Tibial artery (tissue), 4 donors: Measurements from ENCODE around the gene KCNRG.

Experiments used
- DNase-seq, 2 donors: peaks; one replicate each; pipeline ENCODE4 v3.0.0-alpha.2; 2019
- H3K27ac ChIP-seq, 2 donors: fragments of 200-600 bp; sonication (generic) in 1 of 2; 1 replicate in 1 of 2; 2 replicates in 1 of 2; pipeline ENCODE4 v1.5.1; 2018 to 2019; ENCODE audit warnings: mild to moderate bottlenecking in 1 of 2
- H3K27me3 ChIP-seq, 2 donors: fragments of 200-600 bp; sonication (generic) in 1 of 2; one replicate each; pipeline versions ENCODE4 v1.5.1 to v1.6.0; 2016 to 2019
- H3K36me3 ChIP-seq, 3 donors: fragments of 200-600 bp; sonication (generic) in 2 of 3; one replicate each; pipeline ENCODE4 v1.5.1; 2016 to 2019; ENCODE audit warnings: mild to moderate bottlenecking in 2 of 3
- H3K4me1 ChIP-seq, 4 donors: fragments of 200-600 bp; sonication (generic) in 2 of 4; 1 replicate in 3 of 4; 2 replicates in 1 of 4; pipeline ENCODE4 v1.5.1; 2016 to 2019
- H3K4me3 ChIP-seq, 2 donors: fragments of 200-600 bp; sonication (generic) in 1 of 2; 1 replicate in 1 of 2; 2 replicates in 1 of 2; pipeline ENCODE4 v1.5.1; 2018 to 2019; ENCODE audit warnings: mild to moderate bottlenecking in 2 of 2
- H3K9me3 ChIP-seq, 3 donors: fragments of 200-600 bp; sonication (generic) in 1 of 3; one replicate each; pipeline ENCODE4 v1.5.1; 2016 to 2019
- intact Hi-C: fragments of 100-400 bp; cut with DNase I; formaldehyde crosslinking; loops from one replicate; pipeline ENCODE4 v1.15.0; 2023; ENCODE audit warnings: low total_unique reads
- TF ChIP-seq, protein P1 (sequence below), 2 experiments: fragments of 200-600 bp in 1 of 2; fragments of 450-650 bp in 1 of 2; IDR thresholded peaks; one replicate each; pipeline ENCODE4 v1.5.1; 2017 to 2019; ENCODE audit warnings: antibody characterized with exemption in 2 of 2, mild to moderate bottlenecking in 1 of 2, moderate library complexity in 1 of 2

KCNRG gene

DNA sequence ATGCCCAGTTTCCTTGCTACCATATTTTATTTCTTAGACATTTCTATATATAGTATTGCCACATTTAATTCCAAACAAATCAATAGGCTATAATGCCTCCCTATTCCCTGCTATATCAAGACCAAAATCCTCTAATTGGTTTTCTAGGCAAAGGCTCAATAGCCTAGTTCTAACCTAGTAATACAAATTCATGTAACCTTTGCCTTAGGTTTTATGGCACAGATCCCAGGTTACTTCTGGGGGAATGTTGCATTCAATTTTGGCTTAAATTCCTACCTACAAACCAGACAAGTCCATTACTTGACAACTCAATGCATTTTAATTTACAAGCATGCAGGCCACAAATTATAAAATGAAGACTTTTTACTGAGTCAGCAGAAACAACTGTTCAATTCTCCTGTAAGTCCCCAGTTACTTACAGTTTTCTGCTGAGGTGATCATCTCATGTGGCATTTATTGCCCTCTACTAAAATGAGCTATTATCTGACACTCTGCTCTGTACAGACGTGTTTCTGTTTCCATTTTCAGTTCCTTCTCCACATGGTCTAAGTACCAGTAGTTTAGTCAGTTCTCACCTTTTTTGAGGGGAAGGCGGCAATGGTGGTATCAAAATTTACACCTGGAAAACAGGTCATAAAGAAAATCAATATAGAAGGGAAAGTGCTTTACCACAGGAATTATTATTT, 11.7 kb downstream of the KCNRG start:
- H3K4me3 ChIP-seq: no peak overlapping the region
- H3K36me3 ChIP-seq: peaks cover 7 to 17% (median 9%) of the 10 kb centered on the region in 3 donors
- intact Hi-C loops: no loop called here
- H3K27ac ChIP-seq: no peak overlapping the region
- H3K27me3 ChIP-seq: no peaks in the 10 kb centered on the region
- DNase-seq: no peak
- H3K4me1 ChIP-seq: peaks cover 0 to 4% (median 0%) of the 10 kb centered on the region in 4 donors
- TF ChIP-seq, protein P1, sequence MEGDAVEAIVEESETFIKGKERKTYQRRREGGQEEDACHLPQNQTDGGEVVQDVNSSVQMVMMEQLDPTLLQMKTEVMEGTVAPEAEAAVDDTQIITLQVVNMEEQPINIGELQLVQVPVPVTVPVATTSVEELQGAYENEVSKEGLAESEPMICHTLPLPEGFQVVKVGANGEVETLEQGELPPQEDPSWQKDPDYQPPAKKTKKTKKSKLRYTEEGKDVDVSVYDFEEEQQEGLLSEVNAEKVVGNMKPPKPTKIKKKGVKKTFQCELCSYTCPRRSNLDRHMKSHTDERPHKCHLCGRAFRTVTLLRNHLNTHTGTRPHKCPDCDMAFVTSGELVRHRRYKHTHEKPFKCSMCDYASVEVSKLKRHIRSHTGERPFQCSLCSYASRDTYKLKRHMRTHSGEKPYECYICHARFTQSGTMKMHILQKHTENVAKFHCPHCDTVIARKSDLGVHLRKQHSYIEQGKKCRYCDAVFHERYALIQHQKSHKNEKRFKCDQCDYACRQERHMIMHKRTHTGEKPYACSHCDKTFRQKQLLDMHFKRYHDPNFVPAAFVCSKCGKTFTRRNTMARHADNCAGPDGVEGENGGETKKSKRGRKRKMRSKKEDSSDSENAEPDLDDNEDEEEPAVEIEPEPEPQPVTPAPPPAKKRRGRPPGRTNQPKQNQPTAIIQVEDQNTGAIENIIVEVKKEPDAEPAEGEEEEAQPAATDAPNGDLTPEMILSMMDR (IDR thresholded peaks at IDR 0.05): no peak
- no peaks in the 10 kb centered on the region for H3K9me3 ChIP-seq

- TF ChIP-seq, protein P1 (IDR thresholded peaks at IDR 0.05): no peak
- no peak for DNase-seq
- no peaks in the 10 kb centered on the region for H3K27me3 ChIP-seq
- peaks cover 0 to 7% (median 0%) of the 10 kb centered on the region in 3 donors for H3K36me3 ChIP-seq
- peaks cover 0 to 21% (median 2%) of the 10 kb centered on the region in 4 donors for H3K4me1 ChIP-seq
- no peaks in the 10 kb centered on the region for H3K9me3 ChIP-seq
- intact Hi-C loops: no loop called here
- H3K27ac ChIP-seq: no peak overlapping the region
- H3K4me3 ChIP-seq: no peak overlapping the region
Measured at GRCh38 chr13:50030315-50030714, 15.1 kb downstream of the KCNRG start.

GRCh38 chr13:50033725-50034124, 18.5 kb downstream of the KCNRG start:
- Histone ChIP-seq H3K9me3 (no peaks in the 10 kb centered on the region), H3K27ac (peak overlapping the region; percentile 24 to 37), H3K4me3 (no peak overlapping the region), H3K4me1 (peaks cover 0 to 17% (median 2%) of the 10 kb centered on the region in 4 donors), H3K36me3 (no peaks in the 10 kb centered on the region), H3K27me3 (no peaks in the 10 kb centered on the region)
- TF ChIP-seq, protein P1 (IDR thresholded peaks at IDR 0.05): no peak
- no peak for DNase-seq
- intact Hi-C loops: no loop called here

DNA sequence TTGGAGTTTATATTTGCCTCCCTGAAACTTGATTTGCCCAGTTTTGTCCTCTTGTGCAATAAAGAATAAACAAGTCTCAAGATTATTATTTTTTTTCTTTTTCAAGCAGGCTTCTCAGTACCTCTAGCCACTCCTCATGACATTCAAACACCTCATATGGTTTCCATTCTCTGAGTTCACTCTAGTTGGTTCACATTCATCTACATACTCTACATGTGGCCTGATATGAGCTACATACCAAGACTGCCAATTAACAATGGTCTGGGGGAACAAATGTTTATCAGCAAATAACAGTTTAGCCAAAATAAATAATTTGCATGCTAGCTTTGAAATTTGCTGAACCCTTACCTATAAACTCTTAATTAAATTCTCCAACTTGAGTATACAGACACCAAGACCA, 22.5 kb downstream of the KCNRG start:
- Histone ChIP-seq H3K36me3 (peaks cover 0 to 7% (median 4%) of the 10 kb centered on the region in 3 donors), H3K4me1 (peaks cover 0 to 16% (median 2%) of the 10 kb centered on the region in 4 donors), H3K4me3 (no peak overlapping the region), H3K27me3 (no peaks in the 10 kb centered on the region), H3K9me3 (no peaks in the 10 kb centered on the region), H3K27ac (no peak overlapping the region)
- intact Hi-C loops: no loop called here
- no peak for DNase-seq
- TF ChIP-seq, protein P1 (IDR thresholded peaks at IDR 0.05): no peak

GRCh38 chr13:50038266-50038665, 23.0 kb downstream of the KCNRG start:
- intact Hi-C loops: no loop called here
- H3K9me3 ChIP-seq: no peaks in the 10 kb centered on the region
- no peak for DNase-seq
- TF ChIP-seq, protein P1 (IDR thresholded peaks at IDR 0.05): no peak
- H3K27me3 ChIP-seq: no peaks in the 10 kb centered on the region
- H3K36me3 ChIP-seq: peaks cover 0 to 7% (median 7%) of the 10 kb centered on the region in 3 donors
- peaks cover 0 to 11% (median 2%) of the 10 kb centered on the region in 4 donors for H3K4me1 ChIP-seq
- H3K4me3 ChIP-seq: no peak overlapping the region
- H3K27ac ChIP-seq: no peak overlapping the region
